Measurements from ENCODE around the gene KCNK1. TPM values are rescaled to one million over a fixed set of nuclear protein-coding genes. Genes with fewer than 3 reads are reported as not detected.

Gene KCNK1
- total and polyA plus RNA-seq, 4 donors: 2.5 to 12.3 (median 4.5) TPM

DNA sequence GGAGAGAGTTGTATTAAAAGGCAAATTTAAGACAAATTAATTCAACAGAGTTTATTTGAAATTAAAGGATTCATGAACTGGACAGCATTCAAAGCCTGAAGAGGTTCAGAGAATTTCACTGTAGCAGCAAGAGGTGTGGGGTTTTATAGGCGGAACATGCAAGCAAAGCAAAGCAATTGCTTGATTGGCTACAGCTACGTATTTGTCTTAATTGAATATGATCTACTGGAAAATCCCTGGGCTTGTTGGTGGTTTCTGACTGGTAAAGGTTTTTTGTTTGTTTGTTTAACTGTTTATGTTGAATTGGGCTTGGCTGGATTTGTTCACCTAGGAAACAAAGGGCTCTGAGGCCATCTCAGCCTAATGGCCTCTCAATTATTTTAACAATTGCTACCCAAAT, 61.5 kb downstream of the KCNK1 start:
- Histone ChIP-seq H3K9ac (ENCODE audit: low read depth in 1 of 2, low read length in 2 of 2) (no peak overlapping the region), H3K9me3 (ENCODE audit: control insufficient read depth in 4 of 4, low read length in 3 of 4) (no peaks in the 10 kb centered on the region), H3K36me3 (ENCODE audit: control insufficient read depth in 4 of 4, insufficient read depth in 3 of 4, low read depth in 1 of 4, low read length in 3 of 4) (no peaks in the 10 kb centered on the region), H3K4me3 (ENCODE audit: low read depth in 1 of 3, low read length in 3 of 3) (no peak overlapping the region), H3K27ac (ENCODE audit: low read depth in 1 of 2, low read length in 2 of 2) (no peak overlapping the region), H3K27me3 (ENCODE audit: control insufficient read depth in 4 of 4, insufficient read depth in 4 of 4, low read length in 3 of 4) (no peaks in the 10 kb centered on the region), H3K4me1 (ENCODE audit: control insufficient read depth in 4 of 4, insufficient read depth in 4 of 4, low read length in 3 of 4) (peaks cover 1 to 15% (median 14%) of the 10 kb centered on the region in 4 donors)
- TF ChIP-seq NR2F2 (IDR thresholded peaks at IDR 0.05) (no peak), EGR1 (IDR thresholded peaks at IDR 0.05; ENCODE audit: low read depth in 2 of 2) (no peak), RXRA (IDR thresholded peaks at IDR 0.05) (no peak), YY1 (IDR thresholded peaks at IDR 0.05) (no peak), TAF1 (conservative IDR thresholded peaks at IDR 0.05) (no peak)
- TF ChIP-seq, protein P1, sequence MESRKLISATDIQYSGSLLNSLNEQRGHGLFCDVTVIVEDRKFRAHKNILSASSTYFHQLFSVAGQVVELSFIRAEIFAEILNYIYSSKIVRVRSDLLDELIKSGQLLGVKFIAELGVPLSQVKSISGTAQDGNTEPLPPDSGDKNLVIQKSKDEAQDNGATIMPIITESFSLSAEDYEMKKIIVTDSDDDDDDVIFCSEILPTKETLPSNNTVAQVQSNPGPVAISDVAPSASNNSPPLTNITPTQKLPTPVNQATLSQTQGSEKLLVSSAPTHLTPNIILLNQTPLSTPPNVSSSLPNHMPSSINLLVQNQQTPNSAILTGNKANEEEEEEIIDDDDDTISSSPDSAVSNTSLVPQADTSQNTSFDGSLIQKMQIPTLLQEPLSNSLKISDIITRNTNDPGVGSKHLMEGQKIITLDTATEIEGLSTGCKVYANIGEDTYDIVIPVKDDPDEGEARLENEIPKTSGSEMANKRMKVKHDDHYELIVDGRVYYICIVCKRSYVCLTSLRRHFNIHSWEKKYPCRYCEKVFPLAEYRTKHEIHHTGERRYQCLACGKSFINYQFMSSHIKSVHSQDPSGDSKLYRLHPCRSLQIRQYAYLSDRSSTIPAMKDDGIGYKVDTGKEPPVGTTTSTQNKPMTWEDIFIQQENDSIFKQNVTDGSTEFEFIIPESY (IDR thresholded peaks at IDR 0.05): no peak
- WGBS: 94% methylated on average over 2 of the region's 2 CpGs
- DNase-seq (ENCODE audit: low spot score): no peak

DNA sequence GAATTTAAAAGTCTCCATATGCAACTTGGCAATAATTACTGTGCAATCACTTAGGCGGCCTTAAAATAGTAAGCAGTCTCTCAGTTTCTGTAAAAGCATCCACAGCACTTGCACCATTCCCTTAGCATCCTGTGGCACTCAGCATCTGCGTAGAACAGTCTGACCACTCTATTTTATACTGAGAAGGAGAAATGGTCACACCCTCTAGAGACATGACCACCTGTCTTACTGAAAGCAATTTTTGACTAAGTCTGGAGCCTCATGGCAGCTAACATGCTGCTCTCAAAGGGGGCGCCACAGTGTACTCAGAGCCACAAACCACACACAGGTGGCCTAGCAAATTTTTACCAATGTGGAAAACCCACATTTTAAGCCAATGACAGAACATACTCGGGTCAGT, 62.0 kb downstream of the KCNK1 start:
- Histone ChIP-seq H3K27me3 (ENCODE audit: control insufficient read depth in 4 of 4, insufficient read depth in 4 of 4, low read length in 3 of 4) (no peaks in the 10 kb centered on the region), H3K9ac (ENCODE audit: low read depth in 1 of 2, low read length in 2 of 2) (no peak overlapping the region), H3K27ac (ENCODE audit: low read depth in 1 of 2, low read length in 2 of 2) (no peak overlapping the region), H3K9me3 (ENCODE audit: control insufficient read depth in 4 of 4, low read length in 3 of 4) (no peaks in the 10 kb centered on the region), H3K4me3 (ENCODE audit: low read depth in 1 of 3, low read length in 3 of 3) (no peak overlapping the region), H3K36me3 (ENCODE audit: control insufficient read depth in 4 of 4, insufficient read depth in 3 of 4, low read depth in 1 of 4, low read length in 3 of 4) (no peaks in the 10 kb centered on the region), H3K4me1 (ENCODE audit: control insufficient read depth in 4 of 4, insufficient read depth in 4 of 4, low read length in 3 of 4) (peaks cover 1 to 15% (median 14%) of the 10 kb centered on the region in 4 donors)
- WGBS: 92% methylated on average over 4 of the region's 4 CpGs
- no peak for DNase-seq (ENCODE audit: low spot score)
- TF ChIP-seq FOXA2 (IDR thresholded peaks at IDR 0.05) (no peak), RAD21 (IDR thresholded peaks at IDR 0.05) (no peak), GABPA (IDR thresholded peaks at IDR 0.05 in 1 of 2, conservative IDR thresholded peaks at IDR 0.05 in 1 of 2) (no peak), EGR1 (IDR thresholded peaks at IDR 0.05; ENCODE audit: low read depth in 2 of 2) (no peak), HNF4G (IDR thresholded peaks at IDR 0.05) (no peak), SP1 (IDR thresholded peaks at IDR 0.05) (no peak), RXRA (IDR thresholded peaks at IDR 0.05) (no peak), YY1 (IDR thresholded peaks at IDR 0.05) (no peak), HNF4A (conservative IDR thresholded peaks at IDR 0.05) (no peak), TAF1 (conservative IDR thresholded peaks at IDR 0.05) (no peak), NR2F2 (IDR thresholded peaks at IDR 0.05) (no peak)
- TF ChIP-seq, protein P2, sequence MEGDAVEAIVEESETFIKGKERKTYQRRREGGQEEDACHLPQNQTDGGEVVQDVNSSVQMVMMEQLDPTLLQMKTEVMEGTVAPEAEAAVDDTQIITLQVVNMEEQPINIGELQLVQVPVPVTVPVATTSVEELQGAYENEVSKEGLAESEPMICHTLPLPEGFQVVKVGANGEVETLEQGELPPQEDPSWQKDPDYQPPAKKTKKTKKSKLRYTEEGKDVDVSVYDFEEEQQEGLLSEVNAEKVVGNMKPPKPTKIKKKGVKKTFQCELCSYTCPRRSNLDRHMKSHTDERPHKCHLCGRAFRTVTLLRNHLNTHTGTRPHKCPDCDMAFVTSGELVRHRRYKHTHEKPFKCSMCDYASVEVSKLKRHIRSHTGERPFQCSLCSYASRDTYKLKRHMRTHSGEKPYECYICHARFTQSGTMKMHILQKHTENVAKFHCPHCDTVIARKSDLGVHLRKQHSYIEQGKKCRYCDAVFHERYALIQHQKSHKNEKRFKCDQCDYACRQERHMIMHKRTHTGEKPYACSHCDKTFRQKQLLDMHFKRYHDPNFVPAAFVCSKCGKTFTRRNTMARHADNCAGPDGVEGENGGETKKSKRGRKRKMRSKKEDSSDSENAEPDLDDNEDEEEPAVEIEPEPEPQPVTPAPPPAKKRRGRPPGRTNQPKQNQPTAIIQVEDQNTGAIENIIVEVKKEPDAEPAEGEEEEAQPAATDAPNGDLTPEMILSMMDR (IDR thresholded peaks at IDR 0.05; ENCODE audit: low read depth, low read length, missing input control): no peak
- TF ChIP-seq, protein P3, sequence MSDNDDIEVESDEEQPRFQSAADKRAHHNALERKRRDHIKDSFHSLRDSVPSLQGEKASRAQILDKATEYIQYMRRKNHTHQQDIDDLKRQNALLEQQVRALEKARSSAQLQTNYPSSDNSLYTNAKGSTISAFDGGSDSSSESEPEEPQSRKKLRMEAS (IDR thresholded peaks at IDR 0.05): no peak
- TF ChIP-seq, protein P4, sequence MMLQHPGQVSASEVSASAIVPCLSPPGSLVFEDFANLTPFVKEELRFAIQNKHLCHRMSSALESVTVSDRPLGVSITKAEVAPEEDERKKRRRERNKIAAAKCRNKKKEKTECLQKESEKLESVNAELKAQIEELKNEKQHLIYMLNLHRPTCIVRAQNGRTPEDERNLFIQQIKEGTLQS (IDR thresholded peaks at IDR 0.05): no peak
- TF ChIP-seq, protein P5, sequence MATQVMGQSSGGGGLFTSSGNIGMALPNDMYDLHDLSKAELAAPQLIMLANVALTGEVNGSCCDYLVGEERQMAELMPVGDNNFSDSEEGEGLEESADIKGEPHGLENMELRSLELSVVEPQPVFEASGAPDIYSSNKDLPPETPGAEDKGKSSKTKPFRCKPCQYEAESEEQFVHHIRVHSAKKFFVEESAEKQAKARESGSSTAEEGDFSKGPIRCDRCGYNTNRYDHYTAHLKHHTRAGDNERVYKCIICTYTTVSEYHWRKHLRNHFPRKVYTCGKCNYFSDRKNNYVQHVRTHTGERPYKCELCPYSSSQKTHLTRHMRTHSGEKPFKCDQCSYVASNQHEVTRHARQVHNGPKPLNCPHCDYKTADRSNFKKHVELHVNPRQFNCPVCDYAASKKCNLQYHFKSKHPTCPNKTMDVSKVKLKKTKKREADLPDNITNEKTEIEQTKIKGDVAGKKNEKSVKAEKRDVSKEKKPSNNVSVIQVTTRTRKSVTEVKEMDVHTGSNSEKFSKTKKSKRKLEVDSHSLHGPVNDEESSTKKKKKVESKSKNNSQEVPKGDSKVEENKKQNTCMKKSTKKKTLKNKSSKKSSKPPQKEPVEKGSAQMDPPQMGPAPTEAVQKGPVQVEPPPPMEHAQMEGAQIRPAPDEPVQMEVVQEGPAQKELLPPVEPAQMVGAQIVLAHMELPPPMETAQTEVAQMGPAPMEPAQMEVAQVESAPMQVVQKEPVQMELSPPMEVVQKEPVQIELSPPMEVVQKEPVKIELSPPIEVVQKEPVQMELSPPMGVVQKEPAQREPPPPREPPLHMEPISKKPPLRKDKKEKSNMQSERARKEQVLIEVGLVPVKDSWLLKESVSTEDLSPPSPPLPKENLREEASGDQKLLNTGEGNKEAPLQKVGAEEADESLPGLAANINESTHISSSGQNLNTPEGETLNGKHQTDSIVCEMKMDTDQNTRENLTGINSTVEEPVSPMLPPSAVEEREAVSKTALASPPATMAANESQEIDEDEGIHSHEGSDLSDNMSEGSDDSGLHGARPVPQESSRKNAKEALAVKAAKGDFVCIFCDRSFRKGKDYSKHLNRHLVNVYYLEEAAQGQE (IDR thresholded peaks at IDR 0.05): no peak
- TF ChIP-seq, protein P1 (IDR thresholded peaks at IDR 0.05): no peak

Measured in liver (tissue), 9 donors.